ENCODE results near the gene LAPTM5. TPM values are rescaled to one million over a fixed set of nuclear protein-coding genes. Genes with fewer than 3 reads are reported as not detected.

The LAPTM5 gene
- total RNA-seq, 4 donors from 2014 or later, result 25.3 to 97.3 (median 46.4) TPM

DNA sequence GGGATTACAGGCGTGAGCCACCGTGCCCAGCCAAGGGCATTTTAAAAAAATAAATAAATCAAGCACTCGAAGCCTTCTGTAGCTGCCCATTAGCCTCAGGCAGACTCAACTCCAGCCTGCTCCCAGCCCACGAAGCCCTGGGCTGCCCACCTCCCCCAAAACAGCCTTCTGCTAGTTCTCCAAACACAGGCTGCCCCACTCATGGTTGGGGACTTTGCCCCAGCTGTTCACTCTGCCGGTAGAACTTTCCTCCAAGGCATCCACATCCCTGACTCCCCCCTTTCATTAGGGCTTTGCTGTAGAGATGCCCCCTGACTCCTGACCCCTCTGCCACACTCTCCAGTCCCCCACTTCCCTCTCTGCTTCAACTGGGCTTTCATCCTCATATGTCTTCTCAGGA lies 29.7 kb upstream of the LAPTM5 start:
- Histone ChIP-seq H3K4me3 (replicated peaks in 1 of 3) (no peak overlapping the region), H3K4me1 (peaks cover 3 to 4% of the 10 kb centered on the region in 2 donors), H3K9me3 (no peaks in the 10 kb centered on the region), H3K27ac (no peak overlapping the region), H3K27me3 (no peaks in the 10 kb centered on the region), H3K36me3 (no peaks in the 10 kb centered on the region)
- DNase-seq, result no peak
- no peak for TF ChIP-seq POLR2A (IDR thresholded peaks at IDR 0.05)
- TF ChIP-seq, protein P1, sequence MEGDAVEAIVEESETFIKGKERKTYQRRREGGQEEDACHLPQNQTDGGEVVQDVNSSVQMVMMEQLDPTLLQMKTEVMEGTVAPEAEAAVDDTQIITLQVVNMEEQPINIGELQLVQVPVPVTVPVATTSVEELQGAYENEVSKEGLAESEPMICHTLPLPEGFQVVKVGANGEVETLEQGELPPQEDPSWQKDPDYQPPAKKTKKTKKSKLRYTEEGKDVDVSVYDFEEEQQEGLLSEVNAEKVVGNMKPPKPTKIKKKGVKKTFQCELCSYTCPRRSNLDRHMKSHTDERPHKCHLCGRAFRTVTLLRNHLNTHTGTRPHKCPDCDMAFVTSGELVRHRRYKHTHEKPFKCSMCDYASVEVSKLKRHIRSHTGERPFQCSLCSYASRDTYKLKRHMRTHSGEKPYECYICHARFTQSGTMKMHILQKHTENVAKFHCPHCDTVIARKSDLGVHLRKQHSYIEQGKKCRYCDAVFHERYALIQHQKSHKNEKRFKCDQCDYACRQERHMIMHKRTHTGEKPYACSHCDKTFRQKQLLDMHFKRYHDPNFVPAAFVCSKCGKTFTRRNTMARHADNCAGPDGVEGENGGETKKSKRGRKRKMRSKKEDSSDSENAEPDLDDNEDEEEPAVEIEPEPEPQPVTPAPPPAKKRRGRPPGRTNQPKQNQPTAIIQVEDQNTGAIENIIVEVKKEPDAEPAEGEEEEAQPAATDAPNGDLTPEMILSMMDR (IDR thresholded peaks at IDR 0.05), result no peak
- intact Hi-C loops (cut with DNase I), result no loop called here
- WGBS, 2 donors, result 84 to 88% methylated on average over 5 of the region's 5 CpGs

DNA sequence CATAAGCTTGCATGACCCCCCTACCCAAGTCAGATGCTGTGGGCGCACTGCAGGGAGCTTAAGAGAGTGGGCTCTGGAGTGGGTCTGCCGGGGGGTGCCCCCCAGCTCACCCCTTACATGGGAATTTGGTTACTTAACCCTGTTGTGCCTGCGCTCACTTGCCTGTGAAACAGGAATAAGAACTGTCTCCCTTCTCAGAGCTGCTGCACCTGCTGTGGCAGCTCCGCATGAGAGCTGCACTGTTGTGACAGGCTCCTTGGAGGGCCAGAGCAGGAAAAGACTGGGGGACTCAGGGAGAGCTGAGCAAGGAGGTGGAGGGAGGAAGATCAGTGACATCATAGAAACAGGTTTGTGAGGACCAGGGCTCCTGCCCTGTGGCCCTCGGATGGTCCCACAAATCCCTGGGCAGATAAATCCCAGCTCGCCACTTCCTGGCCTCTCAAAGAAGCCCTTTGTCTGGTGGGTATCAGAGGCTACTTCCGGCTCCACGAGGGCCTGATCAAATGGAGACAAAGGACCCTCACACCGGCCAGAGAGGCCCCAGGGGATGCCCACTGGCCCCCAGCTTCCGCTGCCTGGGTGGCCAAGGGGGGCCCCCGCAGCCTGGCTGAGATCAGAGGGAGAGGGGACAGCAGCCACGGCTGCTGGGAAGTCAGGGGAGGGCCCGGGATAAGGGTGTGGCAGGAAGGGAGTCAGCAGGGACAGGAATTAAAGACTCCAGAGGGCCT lies 28.9 kb upstream of the LAPTM5 start:
- peaks cover 3 to 4% of the 10 kb centered on the region in 2 donors for H3K4me1 ChIP-seq
- TF ChIP-seq, protein P1 (IDR thresholded peaks at IDR 0.05), result no peak
- no peak for TF ChIP-seq POLR2A (IDR thresholded peaks at IDR 0.05)
- no peak overlapping the region for H3K4me3 ChIP-seq (replicated peaks in 1 of 3)
- 49 to 58% methylated on average over 11 to 13 of the region's 13 CpGs for WGBS, 2 donors
- DNase-seq, result no peak
- no peaks in the 10 kb centered on the region for H3K27me3 ChIP-seq
- intact Hi-C loops (cut with DNase I), result no loop called here
- no peaks in the 10 kb centered on the region for H3K36me3 ChIP-seq
- H3K27ac ChIP-seq, result no peak overlapping the region
- no peaks in the 10 kb centered on the region for H3K9me3 ChIP-seq

DNA sequence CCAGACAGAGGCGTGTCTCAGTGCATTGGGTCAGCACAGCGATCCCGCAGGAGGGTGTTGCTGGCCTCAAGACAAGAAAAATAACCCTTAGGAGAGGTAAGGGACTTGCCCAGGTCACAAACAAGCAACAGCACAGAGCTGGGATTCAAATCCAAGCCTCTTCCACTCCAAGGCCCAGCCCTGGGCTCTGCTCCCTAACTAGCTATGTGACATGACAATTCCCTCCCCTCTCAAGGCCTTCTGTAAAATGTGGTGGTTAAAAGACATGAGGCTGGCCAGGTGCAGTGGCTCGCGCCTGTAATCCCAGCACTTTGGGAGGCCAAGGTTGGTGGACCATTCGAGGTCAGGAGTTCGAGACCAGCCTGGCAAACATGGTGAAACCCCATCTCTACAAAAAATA lies 28.1 kb upstream of the LAPTM5 start:
- Histone ChIP-seq H3K27ac (no peak overlapping the region), H3K27me3 (no peaks in the 10 kb centered on the region), H3K9me3 (no peaks in the 10 kb centered on the region), H3K36me3 (no peaks in the 10 kb centered on the region), H3K4me3 (replicated peaks in 1 of 3) (no peak overlapping the region), H3K4me1 (peaks cover 3 to 4% of the 10 kb centered on the region in 2 donors)
- TF ChIP-seq, protein P1 (IDR thresholded peaks at IDR 0.05), result no peak
- no peak for TF ChIP-seq POLR2A (IDR thresholded peaks at IDR 0.05)
- DNase-seq, result no peak
- WGBS, 2 donors, result 90 to 96% methylated on average over 7 of the region's 7 CpGs
- intact Hi-C loops (cut with DNase I), result no loop called here

DNA sequence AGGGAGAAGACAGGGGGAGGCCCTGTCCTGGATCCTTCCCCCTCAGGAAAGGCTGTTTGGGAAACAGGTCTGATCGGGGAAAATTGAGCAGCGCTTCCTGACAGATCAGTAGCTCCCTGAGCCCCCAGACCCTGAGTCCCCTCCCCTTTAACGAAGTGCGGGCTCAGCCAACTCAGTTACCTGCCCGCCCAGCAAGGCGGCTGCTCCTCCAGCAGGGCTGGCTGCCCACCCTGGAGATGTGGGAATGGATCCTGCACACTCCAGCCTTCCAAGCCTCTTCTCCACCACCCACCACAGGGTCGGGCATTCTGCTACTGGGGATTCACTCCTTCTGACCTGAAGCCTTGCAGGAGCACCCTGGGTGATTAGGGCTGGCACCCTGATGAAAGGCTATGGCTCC lies 27.6 kb upstream of the LAPTM5 start:
- intact Hi-C loops (cut with DNase I), result no loop called here
- TF ChIP-seq, protein P1 (IDR thresholded peaks at IDR 0.05), result no peak
- TF ChIP-seq POLR2A (IDR thresholded peaks at IDR 0.05), result no peak
- Histone ChIP-seq H3K9me3 (no peaks in the 10 kb centered on the region), H3K36me3 (no peaks in the 10 kb centered on the region), H3K27me3 (no peaks in the 10 kb centered on the region), H3K4me3 (replicated peaks in 1 of 3) (no peak overlapping the region), H3K4me1 (peaks cover 3 to 4% of the 10 kb centered on the region in 2 donors), H3K27ac (no peak overlapping the region)
- DNase-seq, result no peak
- 92 to 93% methylated on average over 7 of the region's 7 CpGs for WGBS, 2 donors

DNA sequence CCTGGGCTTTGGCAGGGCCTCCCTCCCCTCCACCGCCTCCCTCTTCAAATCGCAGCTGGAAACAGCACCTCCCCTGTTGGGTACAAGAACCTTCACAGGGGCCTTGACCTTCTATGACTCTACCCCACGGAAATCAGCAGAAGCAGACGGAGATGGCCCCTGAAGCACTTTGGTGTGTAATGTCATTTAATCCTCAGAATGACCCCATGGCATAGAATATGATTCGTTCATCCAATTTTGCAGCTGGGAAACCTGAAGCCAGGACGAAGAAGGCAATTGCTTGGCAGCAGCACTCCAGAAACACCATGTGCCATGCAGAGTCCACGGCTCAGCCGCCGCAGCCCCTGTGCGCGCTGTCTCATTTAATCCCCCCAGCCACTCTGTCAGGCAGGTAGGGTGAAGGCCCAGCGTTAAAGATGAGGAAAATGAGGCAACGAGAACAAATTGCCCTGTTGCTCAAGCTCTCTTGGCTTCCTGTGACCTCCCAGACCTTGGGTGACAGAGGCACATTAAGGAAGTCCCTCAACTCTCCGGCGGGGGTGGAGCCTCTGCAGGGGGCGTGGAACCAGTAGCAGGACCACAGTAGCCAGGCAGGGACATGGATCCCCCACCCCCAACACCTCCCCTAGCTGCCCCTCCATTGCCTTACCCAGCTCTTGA lies 25.8 kb upstream of the LAPTM5 start:
- no peak for DNase-seq
- Histone ChIP-seq H3K9me3 (no peaks in the 10 kb centered on the region), H3K4me1 (peaks cover 3 to 4% of the 10 kb centered on the region in 2 donors), H3K27me3 (no peaks in the 10 kb centered on the region), H3K4me3 (replicated peaks in 1 of 3) (no peak overlapping the region), H3K36me3 (no peaks in the 10 kb centered on the region), H3K27ac (no peak overlapping the region)
- WGBS, 2 donors, result 63 to 82% methylated on average over 11 to 16 of the region's 16 CpGs
- intact Hi-C loops (cut with DNase I), result loop anchor here (5.0 kb wide), 1 partner anchor 129 kb away; no protein-coding TSS in a partner anchor
- TF ChIP-seq, protein P1 (IDR thresholded peaks at IDR 0.05), result no peak
- TF ChIP-seq POLR2A (IDR thresholded peaks at IDR 0.05), result no peak

Measured in thyroid gland (tissue), 4 donors.